GM19468 (cell line): ENCODE measurements around the gene EHD1.
A peak's percentile ranks its signal among the peaks of the same experiment; 100 is the strongest.

Experiments
- ATAC-seq: cut with Tn5 transposase; IDR thresholded peaks from one replicate; pipeline ENCODE4 v1.9.1; 2021; ENCODE audit warnings: mild to moderate bottlenecking, moderate library complexity, moderate number of reproducible peaks; ENCODE audit not compliant: unreplicated experiment; ENCODE audit errors: extremely low read depth

The EHD1 gene

GRCh38 chr11:64861227-64861975 is 17.0 kb downstream of the EHD1 start:
- ATAC-seq, result no peak

- ATAC-seq, result peak; percentile 58
Observed at GRCh38 chr11:64859542-64860414, 18.6 kb downstream of the EHD1 start.

- no peak for ATAC-seq
Observed at GRCh38 chr11:64858467-64859263, 19.8 kb downstream of the EHD1 start.

- ATAC-seq, result no peak
Observed at GRCh38 chr11:64857485-64857884, 20.9 kb downstream of the EHD1 start.

GRCh38 chr11:64856382-64857227 is 21.8 kb downstream of the EHD1 start:
- ATAC-seq, result no peak

- ATAC-seq, result no peak
Observed at GRCh38 chr11:64855596-64856304, 22.7 kb downstream of the EHD1 start.

- ATAC-seq, result no peak
Observed at GRCh38 chr11:64854534-64855502, 23.6 kb downstream of the EHD1 start.

- no peak for ATAC-seq
Observed at GRCh38 chr11:64854157-64854533, 24.3 kb downstream of the EHD1 start.

- ATAC-seq, result no peak
Observed at GRCh38 chr11:64853709-64854108, 24.7 kb downstream of the EHD1 start.

- no peak for ATAC-seq
Observed at GRCh38 chr11:64852804-64853509, 25.5 kb downstream of the EHD1 start.

- ATAC-seq, result no peak
Observed at GRCh38 chr11:64851831-64852351, 26.5 kb downstream of the EHD1 start.

GRCh38 chr11:64850979-64851567 is 27.3 kb downstream of the EHD1 start:
- ATAC-seq, result peak; percentile 49

- no peak for ATAC-seq
Observed at GRCh38 chr11:64849598-64850356, 28.6 kb downstream of the EHD1 start.

- ATAC-seq, result no peak
Observed at GRCh38 chr11:64848826-64849597, 29.4 kb downstream of the EHD1 start.

- no peak for ATAC-seq
Observed at GRCh38 chr11:64848214-64848825, 30.1 kb downstream of the EHD1 start.
